CD4-positive, alpha-beta T cell treated with Interferon alpha-2 for 1 hour (primary cell): Measurements from ENCODE around the gene RASA2.

ENCODE experiments used
- DNase-seq, 2 donors: peaks; one replicate each; pipeline ENCODE4 v3.0.0-alpha.2; 2020 to 2022

Gene RASA2

DNA sequence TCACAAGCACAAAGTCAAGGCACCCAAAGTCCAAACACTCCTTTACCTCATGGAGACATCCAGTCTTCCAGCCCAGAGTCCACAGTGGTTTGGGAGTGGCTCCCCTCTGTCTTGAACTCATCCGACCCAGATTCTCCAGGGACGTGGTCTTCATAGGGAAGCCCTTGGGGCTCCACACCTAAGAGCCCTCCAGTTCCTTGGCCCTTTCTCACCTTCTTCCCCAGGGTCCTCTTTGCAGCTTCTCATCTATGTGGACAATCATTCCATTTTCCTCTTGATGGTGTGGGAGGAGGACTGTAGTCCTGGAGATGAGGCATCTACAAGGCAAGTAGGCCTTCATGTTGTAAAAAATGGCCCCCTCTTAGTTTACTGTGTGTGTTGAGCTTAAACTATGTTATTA, 164.0 kb downstream of the RASA2 start:
- no peak for DNase-seq

GRCh38 chr3:141651409-141651808, 164.6 kb downstream of the RASA2 start:
- no peak for DNase-seq

- DNase-seq = no peak
Observed at GRCh38 chr3:141652349-141652748, 165.5 kb downstream of the RASA2 start.

GRCh38 chr3:141653847-141654246, 167.0 kb downstream of the RASA2 start:
- no peak for DNase-seq

DNA sequence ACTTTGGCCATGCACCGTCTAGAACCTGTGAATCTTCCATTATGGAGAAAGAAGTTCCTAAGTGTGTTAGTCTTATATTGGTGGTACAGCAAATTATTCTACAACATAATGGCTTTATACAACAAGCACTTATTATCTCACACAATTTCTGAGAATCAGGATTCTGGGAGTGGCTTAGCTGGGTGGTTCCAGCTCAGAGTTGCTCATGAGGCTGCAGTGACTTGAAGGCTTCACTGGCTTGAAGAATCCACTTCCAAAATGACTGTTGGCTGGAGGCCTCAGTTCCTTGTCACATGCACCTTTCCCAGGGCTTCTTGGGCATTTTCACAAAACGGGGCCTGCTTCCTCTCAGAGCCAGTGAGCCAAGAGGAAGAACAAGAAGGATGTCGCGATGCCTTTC, 169.0 kb downstream of the RASA2 start:
- no peak for DNase-seq

- no peak for DNase-seq
Observed at GRCh38 chr3:141656771-141657170, 169.9 kb downstream of the RASA2 start.

DNA sequence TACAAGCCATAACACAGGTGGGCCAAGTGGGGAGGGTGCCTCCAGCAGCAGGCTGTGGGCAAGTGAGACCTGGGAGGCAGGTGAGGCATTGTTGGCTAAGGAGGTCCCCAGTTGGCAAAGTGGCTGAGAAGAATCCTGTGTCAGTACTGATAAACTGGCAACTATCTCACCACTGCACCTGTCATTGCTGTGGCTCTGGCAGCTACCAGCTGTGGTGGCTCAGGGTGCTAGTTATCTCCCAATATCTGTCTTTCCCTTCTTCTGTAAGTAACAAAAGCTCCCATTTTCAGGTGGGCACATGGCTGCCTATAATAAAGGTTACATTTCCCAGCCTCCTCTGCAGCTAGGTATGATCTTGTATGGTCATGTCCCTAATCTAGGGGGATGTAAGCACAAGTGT, 170.7 kb downstream of the RASA2 start:
- no peak for DNase-seq

GRCh38 chr3:141659821-141660613, 173.2 kb downstream of the RASA2 start:
- no peak for DNase-seq

DNA sequence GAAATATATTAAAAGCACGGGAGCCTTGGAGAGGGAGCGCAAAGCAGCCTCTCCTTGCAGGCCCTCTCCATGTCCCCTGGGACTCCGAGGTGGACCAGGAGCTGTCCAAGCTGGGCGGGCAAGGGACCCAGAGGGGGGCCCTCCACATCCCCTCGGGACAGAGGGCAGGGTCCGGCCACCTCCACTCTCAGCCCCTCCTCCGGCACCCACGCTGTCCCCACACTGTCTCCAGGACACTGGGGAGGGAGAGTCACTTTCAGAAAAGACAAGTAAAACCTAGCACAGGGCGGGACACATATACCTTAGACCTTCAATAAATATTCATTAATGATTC, 173.8 kb downstream of the RASA2 start:
- DNase-seq = no peak

DNA sequence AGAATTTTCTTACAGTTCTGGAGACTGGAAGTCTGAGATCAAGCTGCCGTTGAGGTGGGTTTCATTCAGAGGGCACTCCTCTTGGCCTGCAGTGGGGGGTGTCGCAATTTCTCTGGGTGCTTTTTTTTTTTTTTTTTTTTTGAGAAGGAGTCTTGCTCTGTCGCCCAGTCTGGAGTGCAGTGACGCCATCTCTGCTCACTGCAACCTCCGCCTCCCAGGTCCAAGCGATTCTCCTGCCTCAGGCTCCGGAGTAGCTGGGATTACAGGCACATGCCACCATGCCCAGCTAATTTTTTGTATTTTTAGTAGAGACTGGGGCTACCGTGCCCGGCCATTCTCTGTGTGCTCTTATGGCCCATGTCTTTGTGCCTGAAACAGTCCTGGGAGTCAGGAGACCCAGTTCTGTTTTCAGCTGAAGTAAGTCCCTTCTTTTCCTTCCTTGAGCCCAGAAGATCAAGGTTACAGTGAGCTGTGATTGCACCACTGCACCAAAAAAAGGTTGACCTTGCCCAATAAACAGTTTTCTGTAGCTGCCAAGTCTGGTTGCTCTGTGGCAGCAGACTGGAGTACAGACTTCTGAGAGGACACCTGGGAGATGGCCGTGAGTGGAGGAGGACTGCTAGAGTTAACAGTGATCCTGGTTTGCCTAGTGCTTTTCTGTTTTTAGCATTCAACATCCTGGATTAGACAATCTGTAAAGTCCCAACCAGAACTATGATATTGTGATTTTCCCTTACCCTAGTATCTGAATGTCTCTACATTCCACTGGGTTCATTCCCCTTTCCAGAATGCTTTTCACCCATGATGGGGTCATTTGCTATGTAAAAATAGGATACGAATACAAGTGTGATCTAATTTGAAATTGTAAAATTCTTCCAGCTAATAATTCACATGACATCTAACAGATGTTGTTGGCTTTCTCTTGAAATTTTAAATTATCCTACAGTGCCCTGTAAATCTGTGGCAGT, 174.7 kb downstream of the RASA2 start:
- DNase-seq = no peak

DNA sequence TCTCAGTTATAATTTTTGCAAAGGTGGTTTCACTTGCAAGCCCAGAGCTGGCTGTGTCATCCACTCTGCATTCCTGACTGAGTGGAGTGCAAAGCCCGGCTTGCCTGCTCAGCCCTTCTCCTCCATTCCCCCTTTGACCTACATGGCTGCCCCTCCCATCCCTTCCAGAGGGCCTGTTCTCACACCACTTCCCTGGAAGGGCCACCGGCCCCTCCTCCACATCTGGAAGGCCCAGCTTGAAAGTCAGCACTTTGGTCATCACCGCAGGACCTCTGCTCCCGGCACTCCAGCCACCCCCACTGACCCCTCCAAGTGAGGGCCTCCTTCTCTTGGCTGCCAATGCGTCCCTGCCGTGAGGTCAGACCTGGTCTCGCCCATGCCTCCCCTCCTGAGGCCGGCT, 177.2 kb downstream of the RASA2 start:
- no peak for DNase-seq
